HL-60/S4 (cell line): ENCODE results near the gene BCAR1.
"Not testable (repeated sequence)": the region's sequence is repeated elsewhere in the genome, so short reads cannot be mapped to it uniquely, and the experiment has no call there.

Experiments used
- in situ Hi-C: fragments of 300-500 bp; cut with MboI; formaldehyde crosslinking; loops from 2 replicates; pipeline ENCODE4 v1.14.3; 2022; ENCODE audit warnings: low sequenced_read_pairs

Gene BCAR1

GRCh38 chr16:75256696-75257343 lies 5.4 kb upstream of the BCAR1 start:
- in situ Hi-C loops, result no loop called here

- in situ Hi-C loops, result no loop called here
Observed at GRCh38 chr16:75256059-75256571, 4.7 kb upstream of the BCAR1 start.

- in situ Hi-C loops, result no loop called here
Observed at GRCh38 chr16:75254359-75254837, 3.0 kb upstream of the BCAR1 start.

- in situ Hi-C loops, result no loop called here
Observed at GRCh38 chr16:75252946-75253911, 1.8 kb upstream of the BCAR1 start.

GRCh38 chr16:75252049-75252864 lies 833 bp upstream of the BCAR1 start:
- in situ Hi-C loops, result no loop called here

GRCh38 chr16:75250809-75251279 lies 580 bp downstream of the BCAR1 start:
- in situ Hi-C loops, result no loop called here

- in situ Hi-C loops, result no loop called here
Observed at GRCh38 chr16:75250089-75250808, 1.2 kb downstream of the BCAR1 start.

- in situ Hi-C loops, result no loop called here
Observed at GRCh38 chr16:75249441-75249840, 2.0 kb downstream of the BCAR1 start.

- in situ Hi-C loops, result no loop called here
Observed at GRCh38 chr16:75248536-75249380, 2.7 kb downstream of the BCAR1 start.

GRCh38 chr16:75248142-75248535 lies 3.3 kb downstream of the BCAR1 start:
- in situ Hi-C loops, result no loop called here

GRCh38 chr16:75247249-75247648 lies 4.2 kb downstream of the BCAR1 start:
- in situ Hi-C loops, result no loop called here

GRCh38 chr16:75246504-75247205 lies 4.8 kb downstream of the BCAR1 start:
- in situ Hi-C loops, result no loop called here

- in situ Hi-C loops, result no loop called here
Observed at GRCh38 chr16:75244844-75245758, 6.3 kb downstream of the BCAR1 start.

GRCh38 chr16:75244225-75244809 lies 7.1 kb downstream of the BCAR1 start:
- in situ Hi-C loops, result no loop called here

- in situ Hi-C loops, result no loop called here
Observed at GRCh38 chr16:75243667-75244224, 7.7 kb downstream of the BCAR1 start.

- in situ Hi-C loops, result not testable (repeated sequence)
Observed at GRCh38 chr16:75242436-75243078, 8.9 kb downstream of the BCAR1 start.
